Natural killer cell (primary cell): ENCODE measurements around the gene WNT8B. TPM values are rescaled to one million over a fixed set of nuclear protein-coding genes. Genes with fewer than 3 reads are reported as not detected.

Experiments used
- ATAC-seq, 3 donors: fragments of 150-1000 bp in 2 of 3; fragments of 200-7000 bp in 1 of 3; cut with Tn5 transposase; 1 replicate in 1 of 3; 2 replicates in 2 of 3; pipeline ENCODE4 v1.10.0; 2021; ENCODE audit warnings: mild to moderate bottlenecking in 2 of 3, moderate library complexity in 2 of 3
- DNase-seq, 2 donors: peaks; one replicate each; pipeline versions ENCODE4 v3.0.0 to v3.0.0-alpha.2; 2013 to 2021; ENCODE audit warnings: mixed read lengths in 1 of 2
- H3K27ac ChIP-seq: one replicate; pipeline ENCODE4 v1.5.1; 2013; ENCODE audit warnings: mild to moderate bottlenecking, low read length
- H3K27me3 ChIP-seq: one replicate; pipeline ENCODE4 v1.6.1; 2013; ENCODE audit warnings: low read length; ENCODE audit not compliant: control insufficient read depth, insufficient read depth
- H3K36me3 ChIP-seq: one replicate; pipeline ENCODE4 v1.6.1; 2013; ENCODE audit warnings: low read length; ENCODE audit not compliant: control insufficient read depth, insufficient read depth
- H3K4me1 ChIP-seq: one replicate; pipeline ENCODE4 v1.6.1; 2013; ENCODE audit warnings: low read length; ENCODE audit not compliant: control insufficient read depth, insufficient read depth
- H3K4me3 ChIP-seq: one replicate; pipeline ENCODE4 v1.5.1; 2013; ENCODE audit warnings: low read length
- H3K9me3 ChIP-seq: one replicate; pipeline ENCODE4 v1.6.1; 2013; ENCODE audit warnings: low read length; ENCODE audit not compliant: control insufficient read depth, insufficient read depth
- H3K27ac Mint-ChIP-seq, 2 donors: one replicate each; pipeline ENCODE4 v1.8.0; 2022; ENCODE audit warnings: mild to moderate bottlenecking in 2 of 2, mixed read lengths in 2 of 2, moderate library complexity in 1 of 2
- H3K27me3 Mint-ChIP-seq, 2 donors: one replicate each; pipeline ENCODE4 v1.8.0; 2022; ENCODE audit warnings: low read depth in 2 of 2, mixed read lengths in 2 of 2
- H3K36me3 Mint-ChIP-seq: one replicate; pipeline ENCODE4 v1.8.0; 2022; ENCODE audit warnings: mixed read lengths
- H3K4me1 Mint-ChIP-seq, 2 donors: one replicate each; pipeline ENCODE4 v1.8.0; 2022; ENCODE audit warnings: mixed read lengths in 2 of 2
- H3K4me3 Mint-ChIP-seq: one replicate; pipeline ENCODE4 v1.8.0; 2022; ENCODE audit warnings: mild to moderate bottlenecking, moderate library complexity, mixed read lengths
- H3K9me3 Mint-ChIP-seq, 2 donors: one replicate each; pipeline ENCODE4 v1.8.0; 2022; ENCODE audit warnings: mixed read lengths in 2 of 2
- CTCF ChIP-seq: fragments of 200-600 bp; IDR thresholded peaks from one replicate; pipeline ENCODE4 v1.8.0; 2022; ENCODE audit warnings: antibody characterized with exemption
- WGBS: methylation state at CpG from one replicate; pipeline ENCODE4 v1.1.7; 2013; ENCODE audit warnings: missing lambda C conversion rate; ENCODE audit not compliant: insufficient coverage; 5-methylcytosine and 5-hydroxymethylcytosine counted together
- intact Hi-C: fragments of 100-400 bp; cut with micrococcal nuclease; formaldehyde crosslinking; loops from one replicate; pipeline ENCODE4 v1.14.2; 2022
- total RNA-seq, 4 donors: library from RNA; stranded (reverse); fragments of 120-200 nt in 1 of 4; gene quantifications; one replicate each; pipeline versions ENCODE4 v1.2.3 to v1.2.4, GENCODE V29; 2013 to 2022

WNT8B gene, protein sequence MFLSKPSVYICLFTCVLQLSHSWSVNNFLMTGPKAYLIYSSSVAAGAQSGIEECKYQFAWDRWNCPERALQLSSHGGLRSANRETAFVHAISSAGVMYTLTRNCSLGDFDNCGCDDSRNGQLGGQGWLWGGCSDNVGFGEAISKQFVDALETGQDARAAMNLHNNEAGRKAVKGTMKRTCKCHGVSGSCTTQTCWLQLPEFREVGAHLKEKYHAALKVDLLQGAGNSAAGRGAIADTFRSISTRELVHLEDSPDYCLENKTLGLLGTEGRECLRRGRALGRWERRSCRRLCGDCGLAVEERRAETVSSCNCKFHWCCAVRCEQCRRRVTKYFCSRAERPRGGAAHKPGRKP
- total RNA-seq = not detected
- not detected for total RNA-seq (2013)

GRCh38 chr10:100462709-100463108, at the start of gene WNT8B:
Gene WNT8B (plus strand): TSS chr10:100463009. CDS start chr10:100463169, 160 bp downstream.
- H3K4me1 ChIP-seq = no peaks in the 10 kb centered on the region
- 72% methylated on average over 2 of the region's 4 CpGs for WGBS

DNA sequence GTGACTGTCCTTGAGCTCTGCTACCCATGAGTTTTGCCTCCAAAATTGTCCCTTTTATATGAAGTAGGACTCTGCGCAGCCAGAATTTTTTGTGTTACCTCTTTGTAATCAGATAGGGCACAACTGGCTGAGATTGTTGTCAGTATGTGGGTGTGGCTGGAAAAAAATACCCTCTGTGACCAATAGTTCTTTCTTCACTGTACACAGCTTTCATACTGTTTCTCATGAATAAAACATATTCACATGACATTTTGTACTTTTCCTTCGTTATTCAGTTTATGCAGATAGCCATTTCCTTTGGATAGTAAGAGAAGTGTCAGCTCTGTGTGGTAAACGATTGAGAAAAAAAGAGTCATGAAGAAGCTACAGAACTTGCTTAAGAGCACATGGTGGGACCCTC, 49.6 kb upstream of the WNT8B start:
- no peak for DNase-seq
- TF ChIP-seq CTCF = no peak
- Histone ChIP-seq H3K4me1 (no peaks in the 10 kb centered on the region), H3K4me3 (no peak overlapping the region), H3K27me3 (no peaks in the 10 kb centered on the region), H3K27ac (no peak overlapping the region), H3K9me3 (no peaks in the 10 kb centered on the region), H3K36me3 (no peaks in the 10 kb centered on the region)
- intact Hi-C loops = no loop called here
- Mint-ChIP-seq H3K4me1 (no peaks in the 10 kb centered on the region), H3K27ac (no peak overlapping the region), H3K27me3 (peaks cover 6 to 11% of the 10 kb centered on the region in 2 donors), H3K9me3 (no peaks in the 10 kb centered on the region), H3K4me3 (no peak overlapping the region), H3K36me3 (no peaks in the 10 kb centered on the region)
- 87% methylated on average over 3 of the region's 3 CpGs for WGBS
- no peak for ATAC-seq

More at GRCh38 chr10:100462709-100463108, at the start of gene WNT8B:
- H3K27me3 ChIP-seq = no peaks in the 10 kb centered on the region
- intact Hi-C loops = no loop called here
- no peak for TF ChIP-seq CTCF
- Mint-ChIP-seq H3K9me3 (no peaks in the 10 kb centered on the region), H3K4me1 (no peaks in the 10 kb centered on the region), H3K4me3 (no peak within 1 kb of the TSS), H3K27ac (no peak within 1 kb of the TSS), H3K36me3 (no peaks in the 10 kb centered on the region), H3K27me3 (peaks cover 22 to 59% of the 10 kb centered on the region in 2 donors)
- no peaks in the 10 kb centered on the region for H3K36me3 ChIP-seq
- no peak within 1 kb of the TSS for H3K27ac ChIP-seq
- ATAC-seq (no peak), DNase-seq (no peak)
- no peaks in the 10 kb centered on the region for H3K9me3 ChIP-seq
- H3K4me3 ChIP-seq = no peak within 1 kb of the TSS

- no peaks in the 10 kb centered on the region for H3K36me3 Mint-ChIP-seq
- H3K27ac Mint-ChIP-seq = no peak overlapping the region
- Histone ChIP-seq H3K27me3 (peaks cover 2% of the 10 kb centered on the region), H3K4me3 (no peak overlapping the region), H3K4me1 (no peaks in the 10 kb centered on the region), H3K36me3 (no peaks in the 10 kb centered on the region), H3K27ac (no peak overlapping the region), H3K9me3 (no peaks in the 10 kb centered on the region)
- H3K9me3 Mint-ChIP-seq = no peaks in the 10 kb centered on the region
- TF ChIP-seq CTCF = no peak
- WGBS = 65% methylated on average over 4 of the region's 4 CpGs
- ATAC-seq (no peak), DNase-seq (no peak)
- intact Hi-C loops = no loop called here
- H3K4me3 Mint-ChIP-seq = no peak overlapping the region
- no peaks in the 10 kb centered on the region for H3K4me1 Mint-ChIP-seq
- peaks cover 0 to 13% of the 10 kb centered on the region in 2 donors for H3K27me3 Mint-ChIP-seq
Measured at GRCh38 chr10:100419911-100420449, 42.8 kb upstream of the WNT8B start.
